Esophagus (tissue), 2 donors: ENCODE results near the gene SNX21. TPM values are rescaled to one million over a fixed set of nuclear protein-coding genes. Genes with fewer than 3 reads are reported as not detected.
"Not testable (repeated sequence)": the region's sequence is repeated elsewhere in the genome, so short reads cannot be mapped to it uniquely, and the experiment has no call there.

Experiments used
- H3K27ac ChIP-seq, 2 donors: one replicate each; pipeline ENCODE4 v1.5.1; 2013; ENCODE audit warnings: low read depth in 2 of 2, mild to moderate bottlenecking in 2 of 2, inconsistent platforms in 1 of 2, low read length in 1 of 2, moderate library complexity in 1 of 2
- H3K27me3 ChIP-seq, 2 donors: one replicate each; pipeline ENCODE4 v1.6.1; 2013; ENCODE audit warnings: low read length in 2 of 2, control low read depth in 1 of 2, mild to moderate bottlenecking in 1 of 2; ENCODE audit not compliant: insufficient read depth in 2 of 2, control insufficient read depth in 1 of 2
- H3K36me3 ChIP-seq, 2 donors: one replicate each; pipeline ENCODE4 v1.6.1; 2013; ENCODE audit warnings: low read length in 1 of 2; ENCODE audit not compliant: control insufficient read depth in 2 of 2, insufficient read depth in 2 of 2
- H3K4me1 ChIP-seq, 2 donors: one replicate each; pipeline ENCODE4 v1.6.1; 2013; ENCODE audit warnings: low read length in 1 of 2; ENCODE audit not compliant: control insufficient read depth in 2 of 2, insufficient read depth in 2 of 2
- H3K4me3 ChIP-seq, 2 donors: one replicate each; pipeline ENCODE4 v1.5.1; 2013; ENCODE audit warnings: low read length in 2 of 2, mild to moderate bottlenecking in 2 of 2, low read depth in 1 of 2, moderate library complexity in 1 of 2
- H3K9me3 ChIP-seq, 2 donors: one replicate each; pipeline ENCODE4 v1.6.1; 2013; ENCODE audit warnings: mild to moderate bottlenecking in 2 of 2, low read depth in 1 of 2, low read length in 1 of 2, moderate library complexity in 1 of 2; ENCODE audit not compliant: control insufficient read depth in 2 of 2, insufficient read depth in 1 of 2
- WGBS, 2 donors: extraction: QIAGEN DNeasy Blood & Tissue Kit; methylation state at CpG; one replicate each; pipeline ENCODE4 v1.1.7; 2013; 5-methylcytosine and 5-hydroxymethylcytosine counted together
- polyA plus RNA-seq, 2 donors: library from polyadenylated mRNA; stranded (reverse); fragments of 200-250 nt; gene quantifications; one replicate each; pipeline ENCODE4 v1.2.3, GENCODE V29; 2013
- donor health status: healthy with polysubstance abuse.
- donor health status: Bipolar disorder and iron deficiency.

The SNX21 gene, protein sequence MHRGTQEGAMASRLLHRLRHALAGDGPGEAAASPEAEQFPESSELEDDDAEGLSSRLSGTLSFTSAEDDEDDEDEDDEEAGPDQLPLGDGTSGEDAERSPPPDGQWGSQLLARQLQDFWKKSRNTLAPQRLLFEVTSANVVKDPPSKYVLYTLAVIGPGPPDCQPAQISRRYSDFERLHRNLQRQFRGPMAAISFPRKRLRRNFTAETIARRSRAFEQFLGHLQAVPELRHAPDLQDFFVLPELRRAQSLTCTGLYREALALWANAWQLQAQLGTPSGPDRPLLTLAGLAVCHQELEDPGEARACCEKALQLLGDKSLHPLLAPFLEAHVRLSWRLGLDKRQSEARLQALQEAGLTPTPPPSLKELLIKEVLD
- 10 to 100 TPM in 1 of 2 donors, 1 to 10 TPM in 1; 9.3 to 25.8 TPM for polyA plus RNA-seq

DNA sequence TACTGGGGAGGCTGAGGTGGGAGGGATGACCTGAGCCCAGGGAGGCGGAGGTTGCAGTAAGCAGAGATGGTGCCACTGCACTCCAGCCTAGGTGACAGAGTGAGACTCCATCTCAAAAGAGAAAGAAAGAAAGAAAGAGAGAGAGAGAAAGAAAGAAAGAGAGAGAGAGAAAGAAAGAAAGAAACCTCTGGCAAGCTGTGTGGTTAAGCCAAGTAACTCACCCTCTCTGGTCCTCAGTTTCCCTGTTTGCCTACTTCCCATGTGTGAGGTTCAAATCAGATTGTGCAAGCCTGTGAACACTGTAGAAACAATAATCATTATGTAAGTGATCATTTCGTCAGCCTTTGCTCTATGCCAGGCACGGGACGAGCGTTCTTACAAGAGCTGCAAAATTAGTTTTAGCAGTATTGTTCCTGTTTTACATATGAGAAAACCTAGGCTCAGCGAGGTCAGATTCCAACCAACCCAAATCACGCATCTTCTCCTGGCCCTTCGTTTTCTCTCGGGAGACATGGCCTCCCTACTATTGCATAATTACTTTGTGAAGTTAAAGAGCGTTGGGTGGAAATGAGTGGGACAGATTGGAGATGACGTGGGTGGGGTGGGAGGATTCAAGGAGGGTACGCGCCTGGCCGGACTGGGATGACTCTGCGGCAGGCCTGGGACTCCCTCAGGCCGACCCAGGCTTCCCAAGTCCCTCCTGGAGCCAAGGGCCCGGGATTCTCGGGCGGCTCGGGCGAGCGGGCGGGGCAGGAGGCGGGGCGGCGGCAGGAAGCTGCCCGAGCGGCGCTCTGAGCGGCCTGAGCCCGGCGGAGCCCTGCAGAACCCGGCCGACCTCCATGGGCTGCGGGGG lies at the start of gene SNX21:
TSS of gene SNX21 (plus strand) at position 770 of the 853 bp plus-strand sequence. CDS start 121 bp downstream, outside the sequence.
- Histone ChIP-seq H3K36me3 (no peaks in the 10 kb centered on the region), H3K4me3 (peak within 1 kb of the TSS; percentile 68 to 70), H3K27ac (peak within 1 kb of the TSS; percentile 85 to 93), H3K9me3 (no peaks in the 10 kb centered on the region), H3K4me1 (peaks cover 3 to 12% of the 10 kb centered on the region in 2 donors), H3K27me3 (no peaks in the 10 kb centered on the region)
- WGBS, 2 donors, result 3 to 6% methylated on average over 31 to 35 of the region's 35 CpGs

DNA sequence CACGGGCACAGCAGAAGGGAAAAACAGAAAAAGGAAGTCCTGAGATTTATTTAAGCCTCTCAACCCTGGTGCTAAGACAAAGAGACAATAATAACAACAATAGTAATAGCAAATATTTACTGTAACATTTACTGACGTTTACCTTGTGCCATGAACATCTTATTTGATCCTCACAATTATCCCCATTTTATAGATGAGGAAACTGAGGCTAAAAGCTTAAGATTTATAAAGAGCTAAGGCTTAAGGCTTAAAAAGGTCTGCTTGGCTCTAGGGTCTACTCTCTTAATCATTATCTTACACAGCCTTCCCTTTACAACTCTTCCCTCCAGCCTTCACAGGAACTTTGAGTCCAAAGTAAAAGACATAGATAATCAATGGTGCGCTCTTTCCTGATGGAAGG lies 45.2 kb upstream of the SNX21 start:
- no peak overlapping the region for H3K27ac ChIP-seq
- H3K36me3 ChIP-seq, result no peaks in the 10 kb centered on the region
- H3K4me3 ChIP-seq, result no peak overlapping the region
- peaks cover 4 to 13% of the 10 kb centered on the region in 2 donors for H3K4me1 ChIP-seq
- no peaks in the 10 kb centered on the region for H3K9me3 ChIP-seq
- no peaks in the 10 kb centered on the region for H3K27me3 ChIP-seq
- WGBS, 2 donors, result 64 to 67% methylated on average over 3 of the region's 3 CpGs

DNA sequence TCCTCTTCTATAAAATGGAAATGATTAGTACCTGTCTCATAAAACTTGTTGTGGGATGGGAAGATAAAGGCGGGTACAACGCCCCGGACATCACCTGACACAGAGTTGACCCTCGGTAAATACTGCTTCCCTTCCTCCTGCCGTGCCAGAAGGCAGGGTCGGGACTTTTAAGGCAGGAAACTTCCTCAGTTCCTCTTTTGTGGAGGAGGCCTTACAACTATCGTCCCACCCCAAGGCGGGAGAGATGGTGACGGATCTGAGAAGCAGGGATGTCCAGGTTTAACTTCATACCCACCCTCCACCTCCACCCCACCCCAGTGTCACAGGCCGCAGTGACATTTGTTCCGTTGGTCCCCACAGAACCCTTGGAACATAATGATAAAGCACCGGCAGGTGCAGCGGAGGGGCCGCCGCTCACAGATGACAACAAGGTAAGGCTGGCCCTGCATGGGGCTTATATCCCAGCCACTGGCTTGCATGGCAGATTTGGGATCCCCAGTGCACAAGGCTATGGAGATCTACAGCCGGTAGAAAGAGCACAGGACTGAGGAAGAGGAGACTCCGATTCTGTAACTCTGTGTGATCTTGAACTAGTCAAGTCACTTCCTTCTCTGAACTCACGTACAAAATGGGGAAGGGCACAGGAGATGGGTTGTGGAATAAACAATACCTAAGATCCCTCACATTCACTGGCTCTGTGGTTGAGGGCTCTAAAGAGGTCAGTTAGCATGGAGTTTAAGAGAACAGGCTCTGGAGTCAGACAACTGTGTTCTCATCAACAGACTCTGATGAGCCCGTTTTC lies 41.1 kb upstream of the SNX21 start:
- no peaks in the 10 kb centered on the region for H3K9me3 ChIP-seq
- peaks cover 3 to 13% of the 10 kb centered on the region in 2 donors for H3K36me3 ChIP-seq
- H3K4me1 ChIP-seq, result peaks cover 4 to 7% of the 10 kb centered on the region in 2 donors
- peak overlapping the region; percentile 91 to 98 for H3K4me3 ChIP-seq
- WGBS, 2 donors, result 23 to 26% methylated on average over 19 of the region's 19 CpGs
- no peaks in the 10 kb centered on the region for H3K27me3 ChIP-seq
- H3K27ac ChIP-seq, result peak overlapping the region; percentile 79 to 94

DNA sequence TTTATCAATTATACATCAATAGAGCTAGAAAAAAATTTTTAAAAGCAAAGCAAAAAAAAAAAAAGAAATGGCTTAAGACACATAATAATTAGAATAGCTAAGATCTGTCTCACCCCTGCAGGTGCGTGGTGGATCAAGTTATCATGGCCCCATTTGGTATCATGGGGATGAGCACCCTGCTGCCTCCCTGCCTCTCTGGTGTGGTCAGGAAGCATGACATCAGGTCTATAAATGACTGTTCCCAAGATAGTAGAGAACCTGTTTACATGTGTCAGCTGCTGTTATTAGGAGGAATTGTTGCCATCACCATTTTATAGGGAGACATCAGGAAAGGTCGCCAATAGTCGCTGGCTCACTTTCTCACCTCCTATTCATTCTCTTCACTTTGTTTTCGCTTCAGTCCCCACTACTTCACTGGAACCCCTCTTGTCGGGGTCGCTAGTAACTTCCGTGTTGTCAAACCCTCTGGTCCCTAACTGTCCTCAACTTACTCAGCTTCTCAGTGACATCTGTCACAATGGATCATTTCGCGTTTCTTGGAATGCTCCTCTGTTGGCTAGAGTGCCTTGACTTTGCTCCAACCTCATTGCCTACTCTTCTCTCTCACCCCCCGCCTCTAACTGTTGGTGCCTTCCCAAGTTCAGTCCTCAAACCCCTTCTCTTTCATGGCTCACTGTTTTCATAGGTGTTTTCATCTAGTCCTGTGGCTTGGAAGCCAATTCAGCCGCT lies 37.1 kb upstream of the SNX21 start:
- H3K27me3 ChIP-seq, result no peaks in the 10 kb centered on the region
- peaks cover 4 to 15% of the 10 kb centered on the region in 2 donors for H3K36me3 ChIP-seq
- H3K9me3 ChIP-seq, result no peaks in the 10 kb centered on the region
- H3K4me1 ChIP-seq, result peaks cover 4 to 6% of the 10 kb centered on the region in 2 donors
- 94 to 95% methylated on average over 11 of the region's 11 CpGs for WGBS, 2 donors
- no peak overlapping the region for H3K4me3 ChIP-seq
- H3K27ac ChIP-seq, result no peak overlapping the region

DNA sequence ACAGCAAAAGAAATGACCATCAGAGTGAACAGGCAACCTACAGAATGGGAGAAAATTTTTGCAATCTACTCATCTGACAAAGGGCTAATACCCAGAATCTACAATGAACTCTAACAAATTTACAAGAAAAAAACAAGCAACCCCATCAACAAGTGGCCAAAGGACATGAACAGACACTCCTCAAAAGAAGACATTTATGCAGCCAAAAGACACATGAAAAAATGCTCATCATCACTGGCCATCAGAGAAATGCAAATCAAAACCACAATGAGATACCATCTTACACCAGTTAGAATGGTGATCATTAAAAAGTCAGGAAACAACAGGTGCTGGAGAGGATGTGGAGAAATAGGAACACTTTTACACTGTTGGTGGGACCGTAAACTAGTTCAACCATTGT lies 36.1 kb upstream of the SNX21 start:
- not testable (repeated sequence) for H3K4me1 ChIP-seq, H3K4me3 ChIP-seq, H3K27ac ChIP-seq, H3K27me3 ChIP-seq, H3K9me3 ChIP-seq
- WGBS, 2 donors, result no CpG with 5 or more reads among the region's 1 CpG
- H3K36me3 ChIP-seq, result peaks cover 10 to 17% of the 10 kb centered on the region in 2 donors

DNA sequence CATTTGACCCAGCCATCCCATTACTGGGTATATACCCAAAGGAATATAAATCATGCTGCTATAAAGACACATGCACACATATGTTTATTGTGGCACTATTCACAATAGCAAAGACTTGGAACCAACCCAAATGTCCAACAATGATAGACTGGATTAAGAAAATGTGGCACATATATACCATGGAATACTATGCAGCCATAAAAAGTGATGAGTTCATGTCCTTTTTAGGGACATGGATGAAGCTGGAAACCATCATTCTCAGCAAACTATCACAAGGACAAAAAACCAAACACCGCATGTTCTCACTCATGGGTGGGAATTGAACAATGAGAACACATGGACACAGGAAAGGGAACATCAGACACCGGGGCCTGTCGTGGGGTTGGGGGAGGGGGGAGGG lies 35.6 kb upstream of the SNX21 start:
- H3K27me3 ChIP-seq, H3K4me3 ChIP-seq, H3K4me1 ChIP-seq, H3K9me3 ChIP-seq, H3K27ac ChIP-seq: not testable (repeated sequence)
- H3K36me3 ChIP-seq, result peaks cover 10 to 21% of the 10 kb centered on the region in 2 donors
- 87 to 98% methylated on average over 3 of the region's 3 CpGs for WGBS, 2 donors

DNA sequence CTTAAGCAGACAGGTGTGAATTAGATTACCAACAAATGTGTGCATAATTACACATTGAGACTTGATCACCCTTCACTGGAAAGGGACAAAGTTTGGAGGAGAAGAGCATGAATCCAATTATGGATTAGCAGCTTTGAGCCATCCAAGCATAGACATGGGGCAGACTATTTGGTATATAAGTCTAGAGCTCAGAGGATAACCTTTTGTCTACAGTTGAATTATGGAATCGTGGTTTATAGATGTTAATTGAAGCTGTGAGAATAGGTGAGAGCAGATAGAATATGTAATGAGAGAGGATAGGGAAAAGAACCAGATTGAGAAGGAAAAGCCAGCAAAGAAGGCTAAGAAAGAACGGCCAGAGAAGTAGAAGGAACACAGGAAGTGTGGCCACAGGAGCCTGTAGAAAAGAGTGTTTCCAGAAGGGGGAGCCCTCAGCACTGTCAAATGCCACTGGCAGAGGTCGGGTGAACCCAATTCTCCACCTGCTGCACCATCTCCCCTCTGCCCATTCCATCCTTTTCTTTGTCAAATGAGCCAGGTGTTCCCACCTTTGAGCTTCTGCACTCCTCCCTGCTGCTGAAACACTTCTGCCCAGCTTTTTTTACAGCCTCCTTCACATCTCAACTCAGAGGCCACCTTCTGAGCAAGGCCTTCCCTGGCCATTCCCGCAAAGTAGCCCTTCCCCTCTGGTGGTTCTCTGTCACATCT lies 34.5 kb upstream of the SNX21 start:
- WGBS, 2 donors, result 32 to 35% methylated on average over 4 of the region's 4 CpGs
- Histone ChIP-seq H3K36me3 (peaks cover 10 to 24% of the 10 kb centered on the region in 2 donors), H3K4me1 (no peaks in the 10 kb centered on the region), H3K27ac (no peak overlapping the region), H3K4me3 (no peak overlapping the region), H3K27me3 (no peaks in the 10 kb centered on the region), H3K9me3 (no peaks in the 10 kb centered on the region)

DNA sequence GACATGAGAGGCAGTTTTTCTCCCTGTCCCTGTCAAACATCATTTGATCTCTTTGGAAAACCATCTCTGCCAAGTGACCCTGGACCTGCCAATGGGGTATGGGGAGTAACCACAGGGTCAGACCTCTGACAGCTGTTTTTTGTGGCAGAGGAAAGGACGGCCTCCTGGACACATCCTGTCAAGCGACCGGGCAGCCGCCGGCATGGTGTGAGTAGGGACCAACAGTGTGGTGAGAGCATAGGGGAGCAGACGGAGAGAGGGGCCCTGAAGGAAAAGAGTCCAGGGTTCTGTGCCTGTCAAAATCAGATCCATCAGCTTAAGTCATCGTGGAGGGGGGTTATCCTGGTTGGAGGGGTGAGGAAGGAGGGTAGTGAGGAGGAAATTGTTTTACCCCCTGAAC lies 31.7 kb upstream of the SNX21 start:
- Histone ChIP-seq H3K27ac (no peak overlapping the region), H3K4me1 (no peaks in the 10 kb centered on the region), H3K36me3 (peaks cover 16 to 28% of the 10 kb centered on the region in 2 donors), H3K9me3 (no peaks in the 10 kb centered on the region), H3K27me3 (no peaks in the 10 kb centered on the region), H3K4me3 (no peak overlapping the region)
- WGBS, 2 donors, result 89 to 92% methylated on average over 7 of the region's 7 CpGs
